H1 (cell line): ENCODE data around the gene CAMK2D.
"Not testable (repeated sequence)": the region's sequence is repeated elsewhere in the genome, so short reads cannot be mapped to it uniquely, and the experiment has no call there.

Source experiments
- ATF3 ChIP-seq: IDR thresholded peaks from 2 replicates; pipeline ENCODE4 v1.6.1; 2011; ENCODE audit warnings: low read depth, mild to moderate bottlenecking, low read length; ENCODE audit not compliant: insufficient read depth
- BACH1 ChIP-seq: IDR thresholded peaks from 2 replicates; pipeline ENCODE4 v1.6.1; 2012; ENCODE audit warnings: low read length, improper control_type of control experiment
- CTCF ChIP-seq, 3 experiments: IDR thresholded peaks; 1 replicate in 2 of 3; 2 replicates in 1 of 3; pipeline versions ENCODE4 v1.5.1 to v1.6.1; 2011; ENCODE audit warnings: low read length in 3 of 3, mild to moderate bottlenecking in 3 of 3, inconsistent platforms in 2 of 3, low read depth in 1 of 3, moderate library complexity in 1 of 3; ENCODE audit not compliant: insufficient read depth in 1 of 3; ENCODE audit errors: control extremely low read depth in 1 of 3
- EZH2 ChIP-seq: fragments of 200-600 bp; sonication (generic); IDR thresholded peaks from 2 replicates; pipeline ENCODE4 v1.7.1; 2012; ENCODE audit warnings: low read depth, mild to moderate bottlenecking, moderate library complexity, low read length, inconsistent platforms; ENCODE audit not compliant: severe bottlenecking
- MAFK ChIP-seq: IDR thresholded peaks from 2 replicates; pipeline ENCODE4 v1.6.1; 2012; ENCODE audit warnings: low read depth, mild to moderate bottlenecking, improper control_type of control experiment, low read length
- POLR2A ChIP-seq, 2 experiments: IDR thresholded peaks; 1 replicate in 1 of 2; 2 replicates in 1 of 2; pipeline ENCODE4 v1.6.1; 2011; ENCODE audit warnings: low read depth in 2 of 2, low read length in 2 of 2, mild to moderate bottlenecking in 2 of 2; ENCODE audit errors: control extremely low read depth in 1 of 2
- POLR2AphosphoS5 ChIP-seq: IDR thresholded peaks from 2 replicates; pipeline ENCODE4 v1.6.1; 2011; ENCODE audit warnings: low read depth, low read length
- RFX5 ChIP-seq: IDR thresholded peaks from 2 replicates; pipeline ENCODE4 v1.6.1; 2011; ENCODE audit warnings: low read depth, low read length, improper control_type of control experiment, borderline replicate concordance
- SIX5 ChIP-seq: IDR thresholded peaks from 2 replicates; pipeline ENCODE4 v1.6.1; 2011; ENCODE audit warnings: mild to moderate bottlenecking, low read depth, low read length
- SP1 ChIP-seq: IDR thresholded peaks from 2 replicates; pipeline ENCODE4 v1.6.1; 2011; ENCODE audit warnings: low read depth, low read length
- USF2 ChIP-seq: IDR thresholded peaks from 2 replicates; pipeline ENCODE4 v1.6.1; 2011; ENCODE audit warnings: low read length, improper control_type of control experiment
- YY1 ChIP-seq: IDR thresholded peaks from 2 replicates; pipeline ENCODE4 v1.6.1; 2011; ENCODE audit warnings: low read depth, mild to moderate bottlenecking, low read length
- ZNF274 ChIP-seq: IDR thresholded peaks from 2 replicates; pipeline ENCODE4 v1.7.0; 2012; ENCODE audit warnings: low read length, borderline replicate concordance; ENCODE audit errors: extremely low read depth

GRCh38 chr4:113702596-113702995, 58.9 kb downstream of the CAMK2D start:
- not testable (repeated sequence) for TF ChIP-seq EZH2; SIX5; CTCF (IDR thresholded peaks at IDR 0.05; ENCODE audit: control extremely low read depth in 1 of 3, insufficient read depth in 1 of 3, low read depth in 1 of 3, low read length in 3 of 3); POLR2AphosphoS5; BACH1; ZNF274; USF2; ATF3; POLR2A (IDR thresholded peaks at IDR 0.05; ENCODE audit: control extremely low read depth in 1 of 2, low read depth in 2 of 2, low read length in 2 of 2); RFX5; YY1; SP1; MAFK
